ENCODE data around the gene SLC2A3.
"Not testable (repeated sequence)": the region's sequence is repeated elsewhere in the genome, so short reads cannot be mapped to it uniquely, and the experiment has no call there.

SLC2A3 gene

DNA sequence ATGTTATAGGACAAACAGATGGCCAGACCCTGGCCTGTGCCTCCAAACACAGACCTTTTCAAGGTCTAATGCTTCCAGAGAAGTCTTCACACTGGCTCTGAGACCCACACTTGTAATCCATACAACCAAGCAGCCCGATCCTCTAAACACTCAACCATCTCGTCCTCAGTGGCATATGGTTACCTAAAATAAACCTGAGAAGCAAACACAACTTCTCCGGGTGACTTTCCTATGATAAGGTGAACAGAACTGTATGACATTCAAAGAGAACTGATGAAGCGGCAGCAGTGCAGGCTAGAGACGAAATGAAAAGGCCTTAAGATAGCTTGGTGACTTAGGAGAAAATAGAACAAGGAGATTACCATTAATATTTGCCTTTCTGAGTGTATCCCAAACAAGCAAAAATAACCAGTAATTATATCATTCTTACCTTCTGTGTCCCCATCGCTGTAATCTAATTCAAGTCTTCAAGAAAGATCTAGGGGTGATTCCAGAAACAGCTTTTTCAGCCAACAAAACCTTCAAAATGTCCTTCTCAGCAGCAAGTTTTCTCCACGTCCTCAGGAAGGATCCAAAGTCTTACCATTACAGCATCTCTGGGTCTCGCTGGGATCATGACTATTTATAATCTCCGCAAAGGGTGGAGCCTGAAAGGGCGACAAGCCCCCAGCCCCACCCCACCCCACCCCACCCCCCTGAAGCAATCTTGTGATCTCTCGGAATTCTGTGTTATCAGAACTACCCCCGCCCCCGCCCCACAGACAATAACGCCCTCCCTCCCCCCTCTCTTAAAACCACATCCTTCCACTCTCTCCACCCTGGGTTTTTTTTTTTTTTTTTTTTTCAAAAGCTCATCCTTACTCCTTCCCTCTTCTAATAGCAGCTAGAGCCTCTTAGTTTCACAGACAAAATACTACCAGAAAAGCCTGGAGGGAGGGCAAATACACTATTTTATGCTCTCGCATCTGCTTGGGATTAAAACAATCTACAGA, at the start of gene SLC2A3:
Gene SLC2A3, minus strand, starts transcription at position 598 of the 992 bp plus-strand sequence. Its CDS starts 153 bp downstream, at position 445.
- DNase-seq (ENCODE audit: low read depth in 2 of 2) = peak; percentile 90 to 93

DNA sequence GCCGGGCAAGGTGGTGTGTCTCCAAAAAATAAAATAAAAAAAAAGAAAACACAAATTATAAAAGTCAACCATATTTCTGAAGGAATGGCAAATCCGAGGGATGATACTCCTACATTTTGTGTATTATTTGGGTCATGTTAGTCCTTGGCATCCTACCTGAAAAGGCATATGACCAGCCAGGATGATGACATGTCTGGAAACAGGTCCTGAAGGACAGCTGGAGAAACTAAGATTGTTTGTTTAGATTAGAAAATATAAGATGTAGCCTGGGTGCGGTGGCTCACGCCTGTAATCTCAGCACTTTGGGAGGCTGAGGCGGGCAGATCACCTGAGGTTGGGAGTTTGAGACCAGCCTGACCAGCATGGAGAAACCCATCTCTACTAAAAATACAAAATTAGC, 48.9 kb upstream of the SLC2A3 start:
- DNase-seq (ENCODE audit: low read depth in 2 of 2) = no peak

DNA sequence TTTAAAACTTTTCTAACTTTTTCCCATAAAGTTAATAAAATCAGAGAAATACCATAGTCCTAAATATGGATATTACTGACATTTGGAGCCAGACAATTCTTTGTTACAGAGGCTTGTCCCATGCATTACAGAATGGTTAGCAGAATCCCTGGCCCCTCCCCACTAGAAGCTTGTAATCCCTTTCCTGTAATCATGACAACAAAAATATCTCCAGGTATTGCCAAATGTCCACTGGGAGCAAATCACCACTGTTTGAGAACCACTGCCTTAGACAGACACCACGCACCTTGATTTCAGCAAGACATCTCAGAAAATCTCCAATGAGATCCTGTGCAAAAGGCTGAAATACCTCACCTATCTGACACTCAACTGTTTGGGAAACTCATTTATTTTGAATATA, 47.5 kb upstream of the SLC2A3 start:
- not testable (repeated sequence) for DNase-seq (ENCODE audit: low read depth in 2 of 2)

DNA sequence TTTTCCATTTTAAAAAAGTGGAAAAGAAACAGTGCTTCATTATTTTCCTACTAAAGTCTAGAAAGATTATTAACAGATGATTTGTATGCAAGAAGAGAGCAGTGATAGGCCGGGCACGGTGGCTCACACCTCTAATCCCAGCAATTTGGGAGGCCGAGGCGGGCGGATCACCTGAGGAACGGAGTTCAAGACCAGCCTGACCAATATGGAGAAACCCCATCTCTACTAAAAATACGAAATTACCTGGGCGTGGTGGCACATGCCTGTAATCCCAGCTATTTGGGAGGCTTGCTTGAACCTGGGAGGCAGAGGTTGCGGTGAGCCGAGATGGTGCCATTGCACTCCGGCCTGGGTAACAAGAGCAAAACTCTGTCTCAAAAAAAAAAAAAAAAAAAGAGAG, 47.0 kb upstream of the SLC2A3 start:
- DNase-seq (ENCODE audit: low read depth in 2 of 2) = not testable (repeated sequence)

DNA sequence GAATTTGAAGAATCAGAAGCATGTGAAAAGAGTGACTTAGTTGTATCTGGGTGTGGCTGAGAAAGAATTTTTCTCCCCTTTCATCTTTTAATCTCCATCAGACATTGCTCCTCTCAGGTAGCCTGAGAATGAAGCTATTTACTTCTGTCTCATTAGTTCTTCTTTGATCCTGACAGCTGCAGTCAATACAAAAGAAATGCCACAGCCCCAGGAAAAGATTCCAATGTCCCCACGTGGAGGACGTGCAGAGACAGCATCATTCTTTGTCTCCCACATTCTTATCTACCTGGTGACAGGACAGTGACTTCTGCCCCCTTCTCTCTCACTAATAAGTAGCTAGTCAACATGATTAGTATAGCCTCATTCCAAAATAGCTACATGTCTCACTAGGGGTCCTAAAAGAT, 46.3 kb upstream of the SLC2A3 start:
- DNase-seq (ENCODE audit: low read depth in 2 of 2) = not testable (repeated sequence)

DNA sequence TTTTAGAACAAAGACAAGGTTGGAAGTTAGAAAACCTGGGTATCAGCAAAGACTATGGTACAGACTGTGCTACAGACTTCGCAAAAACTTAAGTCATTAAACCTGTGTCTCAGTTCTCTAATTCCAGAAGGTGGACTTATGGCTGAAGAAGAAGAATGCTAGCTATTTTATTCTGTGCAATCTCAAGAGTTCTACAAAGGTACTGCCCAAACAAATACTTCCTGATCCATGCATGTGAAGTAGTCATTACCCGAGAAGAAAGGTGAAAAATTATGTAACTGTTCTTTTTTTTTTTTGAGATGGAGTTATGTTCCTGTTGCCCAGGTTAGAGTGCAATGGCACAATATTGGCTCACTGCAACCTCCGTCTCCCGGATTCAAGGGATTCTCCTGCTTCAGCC, 45.5 kb upstream of the SLC2A3 start:
- no peak for DNase-seq (ENCODE audit: low read depth in 2 of 2)

DNA sequence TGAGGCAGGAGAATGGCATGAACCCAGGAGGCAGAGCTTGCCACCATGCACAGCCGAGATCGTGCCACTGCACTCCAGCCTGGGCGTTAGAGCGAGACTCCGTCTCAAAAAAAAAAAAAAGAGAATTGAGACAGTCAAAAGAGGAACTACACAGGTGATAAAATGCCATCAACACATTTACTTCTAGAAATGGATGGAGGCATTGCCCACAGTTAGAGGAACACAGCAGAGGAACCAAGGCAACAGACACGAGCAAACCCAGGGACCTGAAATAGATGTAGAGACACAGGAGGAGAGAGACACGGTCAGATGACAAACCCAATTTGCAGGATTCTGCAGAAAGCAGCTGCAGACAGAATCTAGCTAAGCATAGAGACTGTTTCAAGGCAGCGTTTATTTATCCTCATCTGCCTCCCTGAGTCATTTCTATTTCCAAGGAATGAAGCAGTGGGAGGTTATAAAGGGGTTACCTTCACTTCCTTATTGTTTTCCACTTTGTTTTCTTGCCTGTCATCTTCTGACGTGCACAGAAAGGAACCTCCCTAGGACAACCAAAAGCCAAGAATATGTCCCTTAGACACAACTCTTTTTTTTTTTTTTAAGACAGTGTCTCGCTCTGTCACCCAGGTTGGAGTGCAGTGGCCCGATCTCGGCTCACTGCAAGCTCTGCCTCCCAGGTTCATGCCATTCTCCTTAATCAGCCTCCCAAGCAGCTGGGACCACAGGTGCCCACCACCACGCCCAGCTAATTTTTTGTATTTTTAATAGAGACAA, 41.6 kb upstream of the SLC2A3 start:
- not testable (repeated sequence) for DNase-seq (ENCODE audit: low read depth in 2 of 2)

DNA sequence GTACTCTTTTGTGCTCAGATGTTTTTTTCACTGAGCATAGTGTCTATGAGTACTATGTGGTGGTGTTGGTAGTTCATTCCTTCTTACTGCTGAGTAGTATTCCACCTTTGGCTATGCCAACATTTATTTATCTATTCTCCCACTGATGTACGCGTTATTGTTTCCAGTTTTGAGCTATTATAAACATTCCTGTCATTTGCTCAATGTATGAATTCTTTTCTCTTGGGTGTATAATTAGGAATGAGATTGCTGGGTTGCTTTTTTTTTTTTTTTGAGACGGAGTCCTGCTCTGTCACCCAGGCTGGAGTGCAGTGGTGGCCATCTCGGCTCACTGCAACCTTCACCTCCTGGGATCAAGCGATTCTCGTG, 37.5 kb upstream of the SLC2A3 start:
- no peak for DNase-seq (ENCODE audit: low read depth in 2 of 2)

DNA sequence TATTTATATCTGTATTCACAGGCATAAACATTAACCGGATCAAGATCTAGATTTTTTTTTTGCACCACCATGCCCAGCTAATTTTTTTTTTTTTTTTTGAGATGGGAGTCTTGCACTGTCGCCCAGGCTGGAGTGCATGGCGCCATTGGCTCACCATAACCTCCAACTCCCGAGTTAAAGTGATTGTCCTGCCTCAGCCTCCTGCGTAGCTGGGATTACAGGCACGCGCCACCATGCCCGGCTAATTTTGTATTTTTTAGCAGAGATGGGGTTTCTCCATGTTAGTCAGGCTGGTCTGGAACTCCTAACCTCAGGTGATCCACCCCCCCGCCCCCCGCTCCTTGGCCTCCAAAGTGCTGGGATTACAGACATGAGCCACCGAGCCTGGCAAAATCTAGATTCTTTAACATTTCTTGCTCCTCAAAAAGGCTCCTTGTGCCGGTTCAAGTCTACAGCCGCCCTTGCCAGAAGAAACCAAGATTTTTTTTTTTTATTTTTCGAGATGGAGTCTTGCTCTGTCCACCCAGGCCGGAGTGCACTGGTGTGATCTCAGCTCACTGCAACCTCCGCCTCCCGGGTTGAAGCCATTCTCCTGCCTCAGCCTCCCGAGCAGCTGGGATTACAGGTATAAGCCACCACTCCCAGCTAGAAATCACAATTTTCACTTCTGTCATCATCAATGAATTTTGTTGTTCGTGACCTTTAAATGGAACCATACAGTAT, 36.9 kb upstream of the SLC2A3 start:
- no peak for DNase-seq (ENCODE audit: low read depth in 2 of 2)

DNA sequence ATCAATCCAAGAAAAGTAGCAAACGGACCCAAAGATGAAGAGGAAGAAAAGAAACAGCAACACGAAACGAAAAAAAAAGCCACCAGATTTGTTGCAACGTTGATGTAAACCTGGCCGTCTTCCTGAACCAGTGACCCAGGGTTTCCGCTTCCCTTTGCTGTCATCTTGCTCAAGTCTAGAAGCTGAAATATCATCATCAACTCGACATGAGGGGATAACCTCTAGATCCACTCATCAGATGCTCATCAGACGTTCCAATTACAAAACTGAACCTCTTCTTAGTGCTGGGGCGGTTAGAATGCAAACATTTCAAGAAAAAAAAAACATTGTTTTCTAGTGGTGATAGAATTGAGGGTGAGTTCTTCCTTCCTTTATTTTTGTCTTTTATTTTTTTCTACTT, 36.3 kb upstream of the SLC2A3 start:
- not testable (repeated sequence) for DNase-seq (ENCODE audit: low read depth in 2 of 2)

DNA sequence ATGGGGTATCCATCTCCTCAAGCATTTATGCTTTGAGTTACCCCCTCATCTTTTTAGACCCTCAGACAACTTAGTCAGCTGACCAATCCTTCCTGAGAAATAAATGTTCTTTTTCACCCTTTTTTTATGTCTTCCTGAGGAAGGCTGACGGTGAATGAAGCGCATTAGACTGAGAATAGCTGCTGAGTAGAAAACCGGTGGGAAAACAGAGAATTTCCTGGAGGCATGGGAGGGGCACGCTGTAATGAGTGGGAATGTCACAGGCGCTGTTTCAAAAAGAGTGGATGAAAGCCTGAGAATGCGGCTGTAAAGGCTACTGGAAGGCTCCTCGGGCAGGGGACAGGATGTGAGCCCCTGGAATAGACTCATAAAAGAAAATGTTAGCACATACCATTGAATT, 35.8 kb upstream of the SLC2A3 start:
- DNase-seq (ENCODE audit: low read depth in 2 of 2) = not testable (repeated sequence)

DNA sequence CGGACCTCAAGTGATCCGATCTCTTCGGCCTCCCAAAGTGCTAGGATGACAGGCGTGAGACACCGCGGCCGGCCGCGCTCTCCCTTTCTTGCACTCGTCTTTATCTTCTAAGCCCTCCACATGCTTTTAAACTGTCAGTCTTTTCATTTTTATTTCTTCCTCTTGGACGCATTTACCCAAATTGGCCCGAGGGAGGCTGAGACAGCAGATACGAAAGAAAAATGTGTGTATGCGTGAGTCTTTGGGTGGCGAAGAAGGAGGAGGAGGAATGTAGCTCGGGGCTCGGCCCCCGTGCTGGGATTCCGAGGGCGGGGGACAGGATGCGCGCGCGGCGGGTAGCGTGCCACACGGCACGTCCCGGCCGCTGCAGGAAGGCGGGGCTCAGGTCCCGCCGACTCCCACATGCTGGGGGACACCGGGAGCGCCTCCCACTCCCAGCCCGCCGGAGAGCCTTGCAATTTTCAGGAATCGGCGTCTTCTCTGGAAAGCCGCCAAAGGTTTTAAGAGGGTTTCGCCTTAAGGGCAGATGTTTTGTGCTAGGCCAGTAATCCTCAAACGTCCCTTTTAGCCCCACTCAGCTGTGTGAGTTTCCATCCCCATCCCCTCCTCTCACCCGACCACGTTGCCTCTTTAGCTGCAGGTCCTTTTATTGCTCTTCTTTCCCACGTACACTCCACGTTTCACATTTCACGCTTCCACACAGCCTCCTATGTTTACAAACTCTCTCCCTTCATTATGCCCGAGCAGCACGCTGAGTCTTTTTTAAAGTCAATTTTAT, 34.7 kb upstream of the SLC2A3 start:
- peak; percentile 96 to 97 for DNase-seq (ENCODE audit: low read depth in 2 of 2)

DNA sequence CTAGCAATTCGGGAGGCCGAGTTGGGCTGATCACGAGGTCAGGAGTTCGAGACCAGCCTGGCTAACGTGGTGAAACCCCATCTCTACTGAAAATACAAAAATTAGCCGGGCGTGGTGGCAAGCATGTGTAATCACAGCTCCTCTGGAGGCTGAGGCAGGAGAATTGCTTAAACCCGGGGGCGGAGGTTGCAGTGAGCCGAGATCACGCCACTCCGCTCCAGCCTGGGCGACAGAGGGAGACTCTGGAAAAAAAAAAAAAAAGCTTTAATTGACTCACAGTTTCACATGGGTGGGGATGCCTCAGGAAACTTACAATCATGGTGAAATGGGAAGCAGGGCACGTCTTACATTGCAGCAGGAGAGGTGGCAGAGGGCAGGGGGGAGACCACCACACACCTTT, 30.6 kb upstream of the SLC2A3 start:
- no peak for DNase-seq (ENCODE audit: low read depth in 2 of 2)

DNA sequence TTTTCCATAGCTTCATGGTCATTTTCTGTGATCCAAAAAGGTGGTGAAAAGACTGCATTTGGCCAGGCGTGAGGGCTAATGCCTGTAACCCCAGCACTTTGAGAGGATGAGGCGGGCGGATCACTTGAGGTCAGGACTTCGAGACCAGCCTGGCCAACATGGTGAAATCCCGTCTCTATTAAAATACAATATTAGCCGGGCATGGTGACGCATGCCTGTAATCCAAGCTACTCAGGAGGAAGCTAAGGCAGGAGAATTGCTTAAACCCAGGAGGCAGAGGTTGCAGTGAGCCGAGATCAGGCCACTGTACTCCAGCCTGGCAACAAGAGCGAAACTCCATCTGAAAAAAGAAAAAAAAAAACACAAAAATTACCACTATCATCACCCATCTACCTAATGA, 28.7 kb upstream of the SLC2A3 start:
- DNase-seq (ENCODE audit: low read depth in 2 of 2) = not testable (repeated sequence)

DNA sequence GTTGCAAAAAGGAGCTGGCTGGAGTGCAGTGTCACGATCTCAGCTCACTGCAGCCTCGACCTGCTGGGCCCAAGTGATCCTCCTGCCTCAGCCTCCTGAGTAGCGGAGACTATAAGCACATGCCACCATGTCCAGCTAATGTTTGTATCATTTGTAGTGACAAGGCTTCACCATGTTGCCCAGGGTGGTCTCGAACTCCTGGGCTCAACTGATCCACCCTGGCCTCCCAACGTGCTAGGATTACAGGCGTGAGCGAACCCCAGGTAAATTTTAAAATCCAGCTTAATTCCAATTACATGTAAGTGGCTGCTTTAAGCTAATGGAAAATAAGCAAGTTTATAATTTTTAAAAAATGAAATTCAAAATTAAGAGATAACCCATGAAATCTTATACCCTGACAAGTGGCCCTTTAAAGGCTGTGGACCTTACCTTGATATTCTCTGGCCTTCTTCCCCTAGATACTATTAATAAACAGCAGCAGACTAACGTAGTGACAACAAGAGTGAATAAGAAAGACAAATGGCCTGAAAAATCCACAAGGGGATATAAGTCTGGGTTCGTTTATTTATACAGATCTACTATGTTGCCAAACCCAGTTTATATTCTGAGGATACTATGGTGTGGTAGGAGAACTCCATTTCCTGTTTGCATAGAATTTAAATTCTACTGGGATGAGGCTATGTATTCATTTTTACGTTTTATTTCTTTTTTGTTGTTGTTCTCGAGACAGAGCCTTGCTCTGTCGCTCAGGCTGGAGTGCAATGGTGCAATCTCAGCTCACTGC, 25.6 kb upstream of the SLC2A3 start:
- DNase-seq (ENCODE audit: low read depth in 2 of 2) = peak in 1 of 2 experiments; percentile 38

DNA sequence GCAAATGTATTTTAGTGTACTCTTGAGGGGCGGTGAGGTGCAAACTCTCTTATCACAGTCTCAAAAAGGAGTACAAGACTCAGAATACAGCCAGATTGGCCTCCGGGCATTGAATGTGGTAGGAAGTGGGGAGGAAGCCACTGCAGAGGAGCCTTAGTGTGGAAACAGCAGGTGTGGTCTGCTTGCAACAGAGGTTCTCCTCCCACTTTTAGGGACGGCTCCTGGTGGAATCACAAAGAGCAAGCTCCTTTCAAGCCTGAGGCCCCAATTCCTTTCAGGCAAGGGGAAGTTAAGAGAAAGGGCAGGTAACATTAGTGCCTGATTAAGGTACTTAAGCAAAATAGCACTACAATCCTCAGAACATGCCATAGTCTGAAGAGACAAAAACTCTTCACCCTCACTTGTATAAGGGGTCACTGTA, 23.7 kb upstream of the SLC2A3 start:
- DNase-seq (ENCODE audit: low read depth in 2 of 2) = no peak

DNA sequence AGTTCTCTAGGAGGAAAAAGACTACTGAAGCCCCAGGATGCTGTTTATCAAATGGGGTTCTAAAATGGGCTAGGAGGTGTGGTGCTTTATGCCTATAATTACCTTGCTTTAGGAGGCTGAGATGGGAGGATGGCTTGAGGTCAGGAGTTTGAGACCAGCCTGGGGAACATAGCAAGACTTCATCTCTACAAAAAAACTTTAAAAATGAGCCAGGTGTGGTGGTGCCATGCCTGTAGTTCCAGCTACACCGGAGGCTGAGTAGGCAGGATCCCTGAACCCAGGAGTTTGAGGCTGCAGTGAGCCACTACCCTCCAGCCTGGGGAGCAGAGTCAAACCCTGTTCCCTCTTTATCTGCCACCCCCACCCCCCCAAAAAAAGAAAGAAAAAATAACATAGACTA, 23.3 kb upstream of the SLC2A3 start:
- DNase-seq (ENCODE audit: low read depth in 2 of 2) = no peak

DNA sequence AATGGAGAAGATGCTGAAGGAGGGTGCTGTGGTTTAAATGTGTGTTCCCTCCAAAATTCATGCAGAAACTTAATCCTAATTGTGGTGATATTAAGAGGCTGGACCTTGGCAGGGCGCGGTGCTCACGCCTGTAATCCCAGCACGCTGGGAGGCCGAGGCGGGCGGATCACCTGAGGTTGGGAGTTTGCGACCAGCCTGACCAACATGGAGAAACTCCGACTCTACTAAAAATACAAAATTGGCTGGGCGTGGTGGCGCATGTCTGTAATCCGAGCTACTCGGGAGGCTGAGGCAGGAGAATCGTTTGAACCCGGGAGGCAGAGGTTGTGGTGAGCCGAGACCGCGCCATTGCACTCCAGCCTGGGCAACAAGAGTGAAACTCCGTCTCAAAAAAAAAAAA, 18.9 kb upstream of the SLC2A3 start:
- not testable (repeated sequence) for DNase-seq (ENCODE audit: low read depth in 2 of 2)

DNA sequence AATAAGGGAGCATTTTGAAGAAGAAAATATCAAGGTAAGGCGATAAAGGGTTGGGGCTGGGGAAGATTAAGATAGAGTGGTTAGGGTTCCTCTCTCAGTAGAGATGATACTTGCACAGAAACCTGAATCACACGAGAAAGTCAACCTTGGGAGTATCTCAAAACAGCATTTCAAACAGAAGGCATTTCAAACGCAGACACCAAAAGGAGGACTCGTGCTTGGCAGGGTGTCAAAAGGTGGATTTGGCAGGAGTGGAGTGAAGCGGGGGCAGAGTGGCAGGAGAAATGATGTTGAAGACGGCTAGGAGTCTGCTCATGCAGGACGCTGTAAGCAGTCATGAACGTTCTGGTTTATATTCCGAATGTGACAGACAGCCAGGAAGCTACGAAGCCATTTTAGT, 18.4 kb upstream of the SLC2A3 start:
- not testable (repeated sequence) for DNase-seq (ENCODE audit: low read depth in 2 of 2)

DNA sequence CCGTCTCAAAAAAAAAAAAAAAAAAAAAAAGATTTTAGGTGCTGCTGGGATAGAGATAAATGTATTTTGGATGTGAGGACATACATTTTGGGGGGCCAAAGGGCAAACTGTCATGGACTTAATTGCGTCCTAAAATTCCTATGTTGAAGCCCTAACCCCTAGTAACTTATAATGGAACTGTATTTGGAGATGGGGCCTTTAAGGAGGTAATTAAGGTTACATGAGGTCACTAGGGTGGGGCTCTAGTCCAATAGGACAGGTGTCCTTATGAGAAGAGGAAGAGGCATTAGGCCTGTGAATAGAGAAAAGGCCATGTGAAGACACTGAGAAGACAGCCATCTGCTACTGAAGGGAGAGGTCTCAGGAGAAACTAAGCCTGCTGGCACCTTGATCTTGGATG, 17.9 kb upstream of the SLC2A3 start:
- DNase-seq (ENCODE audit: low read depth in 2 of 2) = not testable (repeated sequence)
